GM19455 (cell line): ENCODE data around the gene XDH.

Experiments
- ATAC-seq: cut with Tn5 transposase; IDR thresholded peaks from one replicate; pipeline ENCODE4 v1.9.1; 2021; ENCODE audit not compliant: unreplicated experiment

XDH gene

DNA sequence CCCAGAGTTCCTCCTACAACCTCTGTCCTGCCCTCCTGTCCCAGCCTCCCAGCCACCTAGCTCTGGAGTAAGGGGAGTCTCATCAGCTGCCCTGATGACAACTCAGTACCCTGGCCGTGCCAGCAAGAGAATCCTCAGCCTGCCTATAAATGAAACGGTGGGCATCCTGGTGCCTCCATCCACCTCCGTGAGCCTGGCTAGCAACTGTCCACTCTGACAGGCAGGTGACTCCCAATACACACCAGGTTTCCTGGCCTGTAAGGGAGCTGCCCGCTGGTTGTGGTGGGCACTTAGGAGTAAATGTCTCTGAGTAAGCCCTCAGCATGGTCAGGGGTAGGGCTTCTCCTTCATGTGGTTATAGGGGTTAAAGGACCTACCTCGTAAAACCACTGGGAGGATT, 81.5 kb downstream of the XDH start:
- ATAC-seq: no peak

GRCh38 chr2:31332521-31332920, 82.0 kb downstream of the XDH start:
- no peak for ATAC-seq

DNA sequence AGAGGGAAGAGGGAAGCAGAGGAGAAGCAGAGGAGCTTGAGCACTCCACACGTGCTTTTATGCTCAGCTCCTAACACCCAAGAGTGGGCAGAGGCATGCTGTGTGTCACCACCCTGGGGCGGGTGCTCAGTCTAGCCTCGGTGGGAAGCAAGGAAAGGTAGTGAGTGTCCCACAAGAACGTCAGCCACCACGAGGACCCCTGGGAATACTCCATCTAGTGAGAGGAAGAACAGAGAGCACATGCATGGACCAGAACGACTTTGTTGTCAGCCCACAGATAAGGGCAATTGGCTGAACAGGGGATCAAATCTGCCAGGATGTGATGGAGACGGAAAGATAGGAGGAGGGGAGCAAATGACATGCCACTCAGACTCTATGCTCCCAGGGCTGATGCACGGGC, 83.4 kb downstream of the XDH start:
- ATAC-seq: no peak

DNA sequence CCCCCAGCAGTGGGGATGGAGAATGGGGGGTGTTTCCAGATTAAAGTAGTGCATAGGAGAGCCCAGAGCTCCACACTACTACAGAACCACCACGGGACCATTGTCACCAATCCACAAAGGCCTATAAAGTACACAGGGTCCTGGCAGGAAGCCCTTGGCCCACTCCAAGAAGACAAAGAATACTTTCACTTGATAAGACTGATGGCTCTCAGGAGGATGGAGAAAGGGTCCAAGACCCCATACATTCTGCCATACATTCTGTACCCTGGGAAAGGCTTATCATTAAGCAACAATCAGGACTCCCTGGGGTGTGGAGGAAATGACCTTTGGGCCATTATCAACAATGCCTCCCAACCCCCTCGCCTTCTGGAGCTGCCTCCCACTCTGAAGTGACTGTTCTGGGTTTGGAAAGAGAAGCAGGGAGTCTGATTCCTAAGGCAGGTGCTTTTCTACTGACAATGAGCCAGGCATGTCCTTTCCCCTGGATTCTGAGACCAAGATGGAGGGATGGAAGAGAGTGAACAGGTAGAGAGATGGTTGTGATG, 85.4 kb downstream of the XDH start:
- ATAC-seq: no peak

DNA sequence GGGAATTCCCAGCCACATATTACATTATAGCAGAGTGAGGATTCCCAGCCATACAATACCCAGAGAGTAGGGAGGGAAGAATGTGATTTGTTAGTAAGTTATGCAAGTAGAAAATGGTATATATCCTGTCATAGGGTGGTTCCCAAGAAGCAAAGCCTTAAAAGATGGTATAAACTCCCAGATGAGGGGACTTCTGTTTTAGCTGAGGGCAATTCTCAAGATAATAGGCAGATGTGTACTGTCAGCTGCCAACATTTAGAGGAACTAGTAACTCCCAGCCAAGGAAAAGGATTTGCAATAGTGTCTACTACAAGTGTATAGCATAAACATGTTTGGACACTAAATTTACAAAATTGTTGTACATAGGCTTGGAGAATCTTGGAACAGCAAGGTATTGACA, 86.5 kb downstream of the XDH start:
- no peak for ATAC-seq

GRCh38 chr2:31327505-31327904, 87.0 kb downstream of the XDH start:
- ATAC-seq: no peak

DNA sequence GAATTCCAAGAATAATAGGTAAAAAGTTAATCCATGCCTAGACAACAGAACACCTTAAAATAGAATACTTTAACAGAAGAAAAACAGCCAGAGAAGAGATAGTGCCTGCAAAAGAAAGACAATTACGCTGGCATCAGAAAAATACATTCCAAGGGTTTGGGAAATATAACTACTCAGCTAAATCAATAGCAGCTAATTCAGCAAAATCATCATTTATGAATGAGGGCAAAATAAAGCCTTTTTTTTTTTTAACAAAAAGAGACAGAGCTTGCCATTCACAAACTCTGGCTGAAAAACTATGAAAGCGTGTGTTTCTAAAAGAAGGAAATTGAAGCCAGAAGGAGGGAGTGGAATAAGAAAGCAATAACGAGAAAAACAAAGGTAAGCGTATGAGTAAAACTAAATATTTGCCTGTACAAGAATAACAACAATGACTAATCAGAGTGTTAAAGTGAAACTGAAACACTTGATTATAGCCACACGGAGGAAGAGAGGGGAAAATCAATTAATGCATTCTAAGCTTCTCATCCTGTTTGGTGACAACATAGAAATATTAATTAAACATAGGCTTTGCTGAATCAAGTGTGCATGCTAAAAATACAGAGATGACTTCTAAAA, 90.4 kb downstream of the XDH start:
- ATAC-seq: peak; percentile 81

GRCh38 chr2:31322371-31322770, 92.2 kb downstream of the XDH start:
- ATAC-seq: no peak

DNA sequence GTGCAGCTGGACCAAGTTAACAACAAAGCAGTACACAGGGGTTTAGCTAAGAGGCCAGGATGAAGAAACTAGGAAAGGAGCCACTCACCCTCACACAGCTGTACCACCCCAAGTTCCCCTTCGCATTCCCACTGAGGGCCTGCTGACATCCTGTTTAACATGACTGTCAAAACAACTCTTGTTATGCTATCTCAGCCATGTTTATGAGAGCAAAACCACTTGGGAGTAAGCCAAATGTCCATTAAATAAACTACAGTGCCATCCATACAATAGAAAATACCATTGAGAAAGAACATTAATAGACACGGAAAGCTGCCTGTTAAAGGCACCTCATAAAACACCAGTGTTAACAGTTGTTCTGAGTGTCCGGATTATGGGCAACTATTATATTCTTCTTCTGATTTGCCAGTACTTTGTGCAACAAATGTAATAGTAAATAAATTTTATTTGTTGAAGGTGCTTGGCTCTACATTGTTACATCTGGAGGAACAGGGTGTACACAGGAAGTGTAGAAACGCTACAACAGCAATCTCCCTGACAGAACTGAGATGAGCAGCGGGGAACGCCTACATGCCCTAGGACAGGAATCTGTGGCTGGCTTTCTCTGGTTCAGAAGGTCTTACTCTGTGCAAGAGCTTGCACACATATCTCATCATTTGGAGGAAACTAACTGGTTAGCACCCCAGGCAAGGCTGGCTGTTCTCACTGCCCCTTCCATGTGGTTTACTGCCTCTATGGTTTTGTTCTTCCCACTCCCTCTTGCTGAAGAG, 95.0 kb downstream of the XDH start:
- ATAC-seq: no peak

GRCh38 chr2:31318361-31319336, 95.9 kb downstream of the XDH start:
- ATAC-seq: no peak

- no peak for ATAC-seq
Observed at GRCh38 chr2:31317396-31317795, 97.1 kb downstream of the XDH start.

GRCh38 chr2:31314761-31315160, 99.8 kb downstream of the XDH start:
- no peak for ATAC-seq

DNA sequence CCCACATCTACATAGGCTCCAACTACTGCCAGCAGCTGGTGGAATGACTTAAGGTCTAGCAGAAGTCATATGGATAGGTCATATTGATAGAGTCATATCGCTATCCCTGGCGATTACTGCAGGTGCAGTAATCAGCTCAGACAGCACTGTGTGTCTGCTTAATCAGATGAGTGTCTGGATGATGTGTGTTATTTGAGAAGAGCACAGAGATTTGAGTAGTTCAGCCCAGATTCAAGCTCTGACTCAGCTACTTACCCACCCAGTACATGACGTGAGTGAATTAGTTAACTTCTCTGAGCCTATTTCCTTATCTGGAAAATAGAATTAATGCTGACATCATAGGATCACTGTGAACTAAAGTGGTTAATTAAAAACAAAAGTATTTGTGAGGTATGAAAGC, 101.6 kb downstream of the XDH start:
- ATAC-seq: no peak

DNA sequence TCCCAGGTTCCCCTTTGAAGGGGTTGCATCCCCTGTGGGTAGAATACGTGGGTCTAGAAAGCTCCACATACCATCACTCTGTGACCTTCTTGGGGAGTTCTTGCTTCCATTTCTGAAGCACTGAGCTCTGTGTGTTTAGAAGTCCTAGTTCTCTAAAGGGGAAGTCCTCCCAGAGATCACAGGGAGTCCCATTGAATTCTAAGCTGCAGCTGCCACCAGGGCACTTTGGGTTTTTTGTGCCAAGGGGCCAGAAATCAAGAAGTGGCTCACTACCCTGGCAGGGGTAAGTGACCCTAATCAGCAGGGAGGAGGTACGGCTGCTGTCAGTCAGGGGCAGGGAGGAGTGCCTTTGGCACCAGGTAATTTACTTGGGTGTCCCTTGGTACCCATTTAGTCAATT, 109.7 kb downstream of the XDH start:
- no peak for ATAC-seq

DNA sequence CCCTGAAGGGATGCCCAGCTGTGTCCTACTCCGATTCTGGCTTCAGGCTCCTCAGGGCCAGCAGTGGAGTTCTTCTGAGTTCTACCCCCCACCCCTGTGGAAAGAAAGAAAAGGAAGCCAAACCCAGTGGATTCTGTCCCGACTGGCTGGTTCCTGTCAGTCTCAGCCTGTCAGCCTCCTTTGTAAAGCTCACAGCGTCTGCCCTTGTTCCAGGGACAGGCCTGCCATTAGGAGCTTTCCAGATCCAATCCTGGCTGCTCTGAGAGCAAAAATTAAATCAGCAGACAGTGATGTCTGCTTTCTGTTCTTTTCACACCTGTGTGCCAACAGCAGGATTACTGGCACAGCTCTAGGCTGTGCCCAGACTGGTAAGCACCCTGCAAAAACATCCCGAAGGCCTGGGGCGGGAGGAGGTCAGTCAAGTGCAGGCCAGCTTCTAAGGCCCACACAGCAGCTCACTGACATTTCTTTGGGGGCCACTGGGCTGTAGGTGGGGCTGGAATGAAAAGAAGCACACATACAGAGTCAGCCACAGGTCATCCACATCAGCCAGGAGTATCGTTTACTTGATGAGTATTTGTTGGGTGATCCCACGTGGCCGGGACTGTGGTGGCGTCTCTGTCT, 111.5 kb downstream of the XDH start:
- ATAC-seq: no peak

- ATAC-seq: no peak
Observed at GRCh38 chr2:31300309-31300708, 114.2 kb downstream of the XDH start.

DNA sequence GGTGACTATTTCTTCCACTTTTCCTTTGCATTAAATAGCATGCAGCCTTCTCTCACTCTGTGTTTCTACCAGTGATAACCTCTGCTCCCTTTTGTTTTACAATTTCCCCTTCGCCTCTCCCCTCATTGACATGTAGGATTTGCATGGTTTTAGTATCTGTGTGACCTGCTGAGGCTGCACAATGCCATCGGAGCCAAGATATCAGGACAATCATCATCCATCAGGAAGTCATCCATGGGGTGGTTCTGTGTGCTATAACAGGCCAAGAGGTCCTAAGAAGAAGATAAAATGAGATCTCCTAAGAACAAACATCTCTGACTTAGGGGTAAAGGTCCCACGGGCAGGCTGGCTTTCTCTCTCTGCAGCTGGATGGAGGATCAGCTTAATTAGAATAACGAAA, 115.0 kb downstream of the XDH start:
- no peak for ATAC-seq

DNA sequence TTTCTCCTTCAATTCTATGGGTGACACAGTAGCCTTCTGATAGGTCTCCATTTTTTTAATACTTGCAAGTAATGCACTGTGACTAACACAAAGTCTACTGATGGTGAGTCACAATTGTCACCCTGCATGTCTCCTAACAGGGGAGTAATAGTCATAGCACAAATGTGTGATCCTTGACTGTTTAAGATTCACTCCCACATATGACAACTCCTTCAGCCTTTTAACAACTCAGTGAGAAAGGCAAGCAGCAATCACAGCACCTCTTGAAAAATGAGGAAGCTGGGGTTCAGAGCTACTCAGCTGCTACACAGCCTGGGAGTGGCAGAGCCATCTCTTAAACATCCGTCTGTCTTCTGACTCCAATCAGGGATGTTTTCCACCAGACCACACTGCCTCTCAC, 116.8 kb downstream of the XDH start:
- no peak for ATAC-seq

DNA sequence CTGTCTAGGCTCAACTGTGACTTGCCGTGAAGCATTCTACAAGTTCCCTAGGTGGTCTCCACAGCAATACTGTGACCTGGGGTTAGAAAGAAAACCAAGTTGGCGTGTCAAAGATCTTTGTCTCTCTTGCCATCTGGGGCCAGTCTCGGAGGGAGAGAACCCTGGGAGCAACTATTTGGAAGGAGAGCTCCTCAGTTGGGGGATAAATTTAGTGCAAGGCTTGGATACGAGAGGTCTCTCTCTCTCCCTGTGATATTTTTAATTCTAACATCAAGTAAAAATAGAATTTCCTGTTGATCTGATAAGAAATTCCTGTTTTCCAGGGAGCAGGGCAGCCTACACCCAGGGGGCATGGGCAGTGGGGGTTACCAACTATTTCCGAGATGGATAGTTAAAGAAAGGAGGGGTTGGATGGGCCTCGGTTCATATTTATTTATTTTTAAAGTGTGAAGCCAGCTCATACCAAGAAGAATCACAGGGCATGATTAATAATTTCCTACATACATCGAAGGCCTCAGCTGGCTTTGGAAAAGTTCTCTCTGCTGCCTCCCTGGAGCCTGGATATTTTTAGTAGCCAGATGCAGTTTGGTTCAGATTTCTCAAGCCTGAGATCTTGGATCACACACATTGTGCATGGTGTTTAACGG, 117.8 kb downstream of the XDH start:
- ATAC-seq: no peak

GRCh38 chr2:31294196-31294595, 120.3 kb downstream of the XDH start:
- no peak for ATAC-seq
